ENCODE data around the gene MAN1C1.

Gene MAN1C1

GRCh38 chr1:25742316-25742715 lies 125.7 kb downstream of the MAN1C1 start:
- DNase-seq (ENCODE audit: low read depth) = no peak

GRCh38 chr1:25743164-25744139 lies 126.9 kb downstream of the MAN1C1 start:
- DNase-seq (ENCODE audit: low read depth) = peak; percentile 58

- peak; percentile 48 for DNase-seq (ENCODE audit: low read depth)
Measured at GRCh38 chr1:25744140-25744581, 127.6 kb downstream of the MAN1C1 start.

- DNase-seq (ENCODE audit: low read depth) = no peak
Measured at GRCh38 chr1:25744636-25745425, 128.2 kb downstream of the MAN1C1 start.

GRCh38 chr1:25746299-25747045 lies 129.9 kb downstream of the MAN1C1 start:
- DNase-seq (ENCODE audit: low read depth) = no peak

- DNase-seq (ENCODE audit: low read depth) = no peak
Measured at GRCh38 chr1:25747046-25747719, 130.6 kb downstream of the MAN1C1 start.

GRCh38 chr1:25748531-25749205 lies 132.1 kb downstream of the MAN1C1 start:
- DNase-seq (ENCODE audit: low read depth) = no peak

- DNase-seq (ENCODE audit: low read depth) = no peak
Measured at GRCh38 chr1:25750923-25751605, 134.5 kb downstream of the MAN1C1 start.

GRCh38 chr1:25754470-25755181 lies 138.0 kb downstream of the MAN1C1 start:
- DNase-seq (ENCODE audit: low read depth) = no peak

- no peak for DNase-seq (ENCODE audit: low read depth)
Measured at GRCh38 chr1:25755475-25756125, 139.0 kb downstream of the MAN1C1 start.

GRCh38 chr1:25756215-25756614 lies 139.6 kb downstream of the MAN1C1 start:
- DNase-seq (ENCODE audit: low read depth) = no peak

GRCh38 chr1:25757151-25757845 lies 140.7 kb downstream of the MAN1C1 start:
- DNase-seq (ENCODE audit: low read depth) = no peak

GRCh38 chr1:25757846-25758185 lies 141.2 kb downstream of the MAN1C1 start:
- no peak for DNase-seq (ENCODE audit: low read depth)

- no peak for DNase-seq (ENCODE audit: low read depth)
Measured at GRCh38 chr1:25758466-25759070, 142.0 kb downstream of the MAN1C1 start.

- DNase-seq (ENCODE audit: low read depth) = no peak
Measured at GRCh38 chr1:25760122-25760719, 143.6 kb downstream of the MAN1C1 start.

GRCh38 chr1:25760871-25761270 lies 144.3 kb downstream of the MAN1C1 start:
- no peak for DNase-seq (ENCODE audit: low read depth)

- no peak for DNase-seq (ENCODE audit: low read depth)
Measured at GRCh38 chr1:25763493-25763892, 146.9 kb downstream of the MAN1C1 start.

All from GM04504 (cell line).